ENCODE measurements around the gene TMEM8B.

Gene TMEM8B

GRCh38 chr9:35829084-35829763 is at the start of gene TMEM8B:
Gene TMEM8B, plus strand, starts transcription at chr9:35829228. Its CDS starts 220 bp downstream, at chr9:35829448.
- H3K36me3 Mint-ChIP-seq: no peaks in the 10 kb centered on the region
- H3K4me3 Mint-ChIP-seq: peak within 1 kb of the TSS; percentile 90 to 97
- no peaks in the 10 kb centered on the region for H3K27me3 Mint-ChIP-seq
- H3K4me1 Mint-ChIP-seq: peaks cover 36 to 58% of the 10 kb centered on the region in 2 donors
- peak; percentile 78 for DNase-seq
- ATAC-seq (replicated peaks): peak; percentile 83 to 88
- no peaks in the 10 kb centered on the region for H3K9me3 Mint-ChIP-seq
- H3K27ac Mint-ChIP-seq: peak within 1 kb of the TSS; percentile 93

GRCh38 chr9:35781066-35781465 is 48.0 kb upstream of the TMEM8B start:
- ATAC-seq (replicated peaks) (no peak), DNase-seq (no peak)
- Mint-ChIP-seq H3K27me3 (no peaks in the 10 kb centered on the region), H3K36me3 (peaks cover 17 to 32% of the 10 kb centered on the region in 2 donors), H3K4me3 (no peak overlapping the region), H3K4me1 (peaks cover 2 to 25% of the 10 kb centered on the region in 2 donors), H3K9me3 (peaks cover 0 to 1% of the 10 kb centered on the region in 2 donors), H3K27ac (no peak overlapping the region)

GRCh38 chr9:35783418-35783817 is 45.6 kb upstream of the TMEM8B start:
- Mint-ChIP-seq H3K9me3 (peaks cover 0 to 1% of the 10 kb centered on the region in 2 donors), H3K27ac (no peak overlapping the region), H3K27me3 (no peaks in the 10 kb centered on the region), H3K4me1 (peaks cover 0 to 14% of the 10 kb centered on the region in 2 donors), H3K4me3 (no peak overlapping the region), H3K36me3 (peaks cover 19 to 44% of the 10 kb centered on the region in 2 donors)
- ATAC-seq (replicated peaks) (no peak), DNase-seq (no peak)

GRCh38 chr9:35789541-35789940 is 39.5 kb upstream of the TMEM8B start:
- no peaks in the 10 kb centered on the region for H3K9me3 Mint-ChIP-seq
- no peak overlapping the region for H3K4me3 Mint-ChIP-seq
- H3K4me1 Mint-ChIP-seq: peaks cover 11 to 35% of the 10 kb centered on the region in 2 donors
- peaks cover 9 to 12% of the 10 kb centered on the region in 2 donors for H3K27me3 Mint-ChIP-seq
- H3K36me3 Mint-ChIP-seq: peaks cover 20 to 37% of the 10 kb centered on the region in 2 donors
- ATAC-seq (replicated peaks) (no peak), DNase-seq (no peak)
- no peak overlapping the region for H3K27ac Mint-ChIP-seq

GRCh38 chr9:35790025-35790384 is 39.0 kb upstream of the TMEM8B start:
- Mint-ChIP-seq H3K9me3 (no peaks in the 10 kb centered on the region), H3K4me1 (peaks cover 11 to 32% of the 10 kb centered on the region in 2 donors), H3K27me3 (peaks cover 9 to 12% of the 10 kb centered on the region in 2 donors), H3K27ac (no peak overlapping the region), H3K4me3 (no peak overlapping the region), H3K36me3 (peaks cover 20 to 37% of the 10 kb centered on the region in 2 donors)
- DNase-seq (no peak), ATAC-seq (replicated peaks) (no peak)

GRCh38 chr9:35790385-35791296 is 38.4 kb upstream of the TMEM8B start:
- Mint-ChIP-seq H3K27ac (peak overlapping the region; percentile 44), H3K36me3 (peaks cover 19 to 36% of the 10 kb centered on the region in 2 donors), H3K4me1 (peaks cover 11 to 25% of the 10 kb centered on the region in 2 donors), H3K27me3 (peaks cover 9 to 12% of the 10 kb centered on the region in 2 donors), H3K9me3 (no peaks in the 10 kb centered on the region), H3K4me3 (peak overlapping the region; percentile 73 to 74)
- DNase-seq (peak; percentile 35), ATAC-seq (replicated peaks) (peak; percentile 92 to 93)

GRCh38 chr9:35791297-35791921 is 37.6 kb upstream of the TMEM8B start, which contains the start of gene NPR2:
Gene NPR2, plus strand, starts transcription at chr9:35791591. Its CDS starts 818 bp downstream, at chr9:35792409.
- DNase-seq (no peak), ATAC-seq (replicated peaks) (no peak)
- Mint-ChIP-seq H3K9me3 (no peaks in the 10 kb centered on the region), H3K4me3 (peak within 1 kb of the TSS; percentile 73 to 74), H3K4me1 (peaks cover 11 to 21% of the 10 kb centered on the region in 2 donors), H3K27ac (peak within 1 kb of the TSS; percentile 44), H3K27me3 (peaks cover 9 to 12% of the 10 kb centered on the region in 2 donors), H3K36me3 (peaks cover 16 to 31% of the 10 kb centered on the region in 2 donors)

- no peak for DNase-seq
- peaks cover 15 to 33% of the 10 kb centered on the region in 2 donors for H3K36me3 Mint-ChIP-seq
- H3K9me3 Mint-ChIP-seq: no peaks in the 10 kb centered on the region
- peaks cover 13 to 21% of the 10 kb centered on the region in 2 donors for H3K4me1 Mint-ChIP-seq
- no peak overlapping the region for H3K27ac Mint-ChIP-seq
- peak overlapping the region in 1 of 2 donors; percentile 31 for H3K4me3 Mint-ChIP-seq
- no peak for ATAC-seq (replicated peaks)
- H3K27me3 Mint-ChIP-seq: peaks cover 9 to 12% of the 10 kb centered on the region in 2 donors
Measured at GRCh38 chr9:35792024-35792813, 36.8 kb upstream of the TMEM8B start.

- DNase-seq (no peak), ATAC-seq (replicated peaks) (no peak)
- H3K9me3 Mint-ChIP-seq: no peaks in the 10 kb centered on the region
- H3K36me3 Mint-ChIP-seq: peaks cover 15 to 27% of the 10 kb centered on the region in 2 donors
- peaks cover 13 to 21% of the 10 kb centered on the region in 2 donors for H3K4me1 Mint-ChIP-seq
- peak overlapping the region in 1 of 2 donors; percentile 31 for H3K4me3 Mint-ChIP-seq
- peaks cover 9 to 12% of the 10 kb centered on the region in 2 donors for H3K27me3 Mint-ChIP-seq
- H3K27ac Mint-ChIP-seq: peak overlapping the region; percentile 60
Measured at GRCh38 chr9:35792826-35793225, 36.2 kb upstream of the TMEM8B start.

GRCh38 chr9:35793461-35793860 is 35.6 kb upstream of the TMEM8B start:
- peaks cover 13 to 22% of the 10 kb centered on the region in 2 donors for H3K4me1 Mint-ChIP-seq
- H3K27ac Mint-ChIP-seq: no peak overlapping the region

GRCh38 chr9:35795695-35796094 is 33.3 kb upstream of the TMEM8B start:
- Mint-ChIP-seq H3K27ac (no peak overlapping the region), H3K9me3 (no peaks in the 10 kb centered on the region), H3K4me1 (peaks cover 12% of the 10 kb centered on the region in 2 donors), H3K4me3 (no peak overlapping the region), H3K27me3 (peaks cover 6% of the 10 kb centered on the region in 2 donors), H3K36me3 (peaks cover 22 to 31% of the 10 kb centered on the region in 2 donors)
- no peak for DNase-seq
- no peak for ATAC-seq (replicated peaks)

More at GRCh38 chr9:35793461-35793860, 35.6 kb upstream of the TMEM8B start:
- Mint-ChIP-seq H3K36me3 (peaks cover 15 to 26% of the 10 kb centered on the region in 2 donors), H3K9me3 (no peaks in the 10 kb centered on the region), H3K4me3 (no peak overlapping the region), H3K27me3 (peaks cover 9 to 12% of the 10 kb centered on the region in 2 donors)
- no peak for ATAC-seq (replicated peaks)
- no peak for DNase-seq

GRCh38 chr9:35797311-35798109 is 31.5 kb upstream of the TMEM8B start:
- H3K4me1 Mint-ChIP-seq: peaks cover 6 to 7% of the 10 kb centered on the region in 2 donors
- DNase-seq (no peak), ATAC-seq (replicated peaks) (no peak)
- no peaks in the 10 kb centered on the region for H3K27me3 Mint-ChIP-seq
- H3K9me3 Mint-ChIP-seq: no peaks in the 10 kb centered on the region
- H3K36me3 Mint-ChIP-seq: peaks cover 32 to 41% of the 10 kb centered on the region in 2 donors
- no peak overlapping the region for H3K4me3 Mint-ChIP-seq
- no peak overlapping the region for H3K27ac Mint-ChIP-seq
